ENCODE results near the gene MYRFL. TPM values are rescaled to one million over a fixed set of nuclear protein-coding genes. Genes with fewer than 3 reads are reported as not detected.

The MYRFL gene
- polyA plus RNA-seq, 1 of the 3 experiments (the other 2 are of a cell fraction), result not detected

GRCh38 chr12:69929125-69929524 is 104.1 kb downstream of the MYRFL start:
- H3K79me2 ChIP-seq (ENCODE audit: insufficient read depth), result no peaks in the 10 kb centered on the region
- H3K4me3 ChIP-seq (ENCODE audit: low read depth in 2 of 2, low read length in 1 of 2), result no peak overlapping the region
- no peak for TF ChIP-seq USF2 (IDR thresholded peaks at IDR 0.05; ENCODE audit: borderline replicate concordance, low read depth, low read length)
- no peak overlapping the region for H2AFZ ChIP-seq (ENCODE audit: low read depth)
- H3K9ac ChIP-seq, result no peak overlapping the region
- H4K20me1 ChIP-seq (ENCODE audit: insufficient read depth), result no peaks in the 10 kb centered on the region
- POLR2A ChIA-PET, result no interaction called here
- CTCF ChIA-PET, result interaction anchor here (1.0 to 1.8 kb wide), 4 partner anchors 13 to 44 kb away, joined by 3 to 5 read pairs (median 4); no protein-coding TSS in a partner anchor
- H3F3A ChIP-seq (replicated peaks; ENCODE audit: insufficient read depth), result no peaks in the 10 kb centered on the region
- H3K27me3 ChIP-seq (ENCODE audit: insufficient read depth), result no peaks in the 10 kb centered on the region
- H3K9me2 ChIP-seq, result no peaks in the 10 kb centered on the region
- H3K4me1 ChIP-seq (ENCODE audit: control insufficient read depth in 1 of 2, insufficient read depth in 2 of 2, low read depth in 1 of 2, low read length in 1 of 2), result no peaks in the 10 kb centered on the region
- no peak for DNase-seq
- no peak overlapping the region for H3K27ac ChIP-seq (ENCODE audit: low read depth in 2 of 2, low read length in 1 of 2)
- H3K36me3 ChIP-seq (replicated peaks in 1 of 2; ENCODE audit: control insufficient read depth in 1 of 2, insufficient read depth in 2 of 2, low read length in 1 of 2), result no peaks in the 10 kb centered on the region
- H3K4me2 ChIP-seq, result no peak overlapping the region
- WGBS (ENCODE audit: low lambda C conversion rate), result 62% methylated on average over 2 of the region's 2 CpGs
- H3K9me3 ChIP-seq, result no peaks in the 10 kb centered on the region

GRCh38 chr12:69929531-69929930 is 104.5 kb downstream of the MYRFL start:
- Histone ChIP-seq H3K27ac (ENCODE audit: low read depth in 2 of 2, low read length in 1 of 2) (no peak overlapping the region), H3F3A (replicated peaks; ENCODE audit: insufficient read depth) (no peaks in the 10 kb centered on the region), H3K9ac (no peak overlapping the region), H3K4me1 (ENCODE audit: control insufficient read depth in 1 of 2, insufficient read depth in 2 of 2, low read depth in 1 of 2, low read length in 1 of 2) (no peaks in the 10 kb centered on the region; a peak in 1 of 4 replicates), H3K27me3 (ENCODE audit: insufficient read depth) (no peaks in the 10 kb centered on the region), H3K9me2 (no peaks in the 10 kb centered on the region), H3K36me3 (replicated peaks in 1 of 2; ENCODE audit: control insufficient read depth in 1 of 2, insufficient read depth in 2 of 2, low read length in 1 of 2) (no peaks in the 10 kb centered on the region), H3K4me3 (ENCODE audit: low read depth in 2 of 2, low read length in 1 of 2) (no peak overlapping the region), H4K20me1 (ENCODE audit: insufficient read depth) (no peaks in the 10 kb centered on the region), H3K4me2 (no peak overlapping the region), H3K9me3 (no peaks in the 10 kb centered on the region), H2AFZ (ENCODE audit: low read depth) (no peak overlapping the region), H3K79me2 (ENCODE audit: insufficient read depth) (no peaks in the 10 kb centered on the region)
- no peak for DNase-seq
- WGBS (ENCODE audit: low lambda C conversion rate), result 14% methylated on average over 3 of the region's 3 CpGs
- POLR2A ChIA-PET, result no interaction called here
- TF ChIP-seq PBX3 (IDR thresholded peaks at IDR 0.05) (no peak), USF1 (IDR thresholded peaks at IDR 0.05; ENCODE audit: borderline replicate concordance, low read depth) (no peak), GABPA (IDR thresholded peaks at IDR 0.05; ENCODE audit: low read depth) (no peak), RAD21 (IDR thresholded peaks at IDR 0.05; ENCODE audit: low read length) (no peak), EP300 (IDR thresholded peaks at IDR 0.05; ENCODE audit: borderline replicate concordance in 1 of 2, low read depth in 1 of 2, low read length in 1 of 2) (no peak), MEF2A (IDR thresholded peaks at IDR 0.05; ENCODE audit: borderline replicate concordance, low read depth) (no peak), REST (IDR thresholded peaks at IDR 0.05; ENCODE audit: low read depth, low read length) (no peak), TEAD4 (IDR thresholded peaks at IDR 0.05; ENCODE audit: borderline replicate concordance, insufficient read depth) (no peak), FOSL2 (IDR thresholded peaks at IDR 0.05; ENCODE audit: borderline replicate concordance, low read depth) (no peak), NFIC (IDR thresholded peaks at IDR 0.05; ENCODE audit: borderline replicate concordance) (no peak), FOXM1 (IDR thresholded peaks at IDR 0.05; ENCODE audit: low read depth) (no peak)
- CTCF ChIA-PET, result interaction anchor here (1.0 to 1.8 kb wide), 4 partner anchors 14 to 44 kb away, joined by 3 to 5 read pairs (median 4); no protein-coding TSS in a partner anchor

All from SK-N-SH (cell line).